ENCODE data around the gene PCNP.

The PCNP gene

GRCh38 chr3:101633186-101633585 lies 59.2 kb downstream of the PCNP start:
- DNase-seq (ENCODE audit: low read depth), result no peak
- TF ChIP-seq, protein P1, sequence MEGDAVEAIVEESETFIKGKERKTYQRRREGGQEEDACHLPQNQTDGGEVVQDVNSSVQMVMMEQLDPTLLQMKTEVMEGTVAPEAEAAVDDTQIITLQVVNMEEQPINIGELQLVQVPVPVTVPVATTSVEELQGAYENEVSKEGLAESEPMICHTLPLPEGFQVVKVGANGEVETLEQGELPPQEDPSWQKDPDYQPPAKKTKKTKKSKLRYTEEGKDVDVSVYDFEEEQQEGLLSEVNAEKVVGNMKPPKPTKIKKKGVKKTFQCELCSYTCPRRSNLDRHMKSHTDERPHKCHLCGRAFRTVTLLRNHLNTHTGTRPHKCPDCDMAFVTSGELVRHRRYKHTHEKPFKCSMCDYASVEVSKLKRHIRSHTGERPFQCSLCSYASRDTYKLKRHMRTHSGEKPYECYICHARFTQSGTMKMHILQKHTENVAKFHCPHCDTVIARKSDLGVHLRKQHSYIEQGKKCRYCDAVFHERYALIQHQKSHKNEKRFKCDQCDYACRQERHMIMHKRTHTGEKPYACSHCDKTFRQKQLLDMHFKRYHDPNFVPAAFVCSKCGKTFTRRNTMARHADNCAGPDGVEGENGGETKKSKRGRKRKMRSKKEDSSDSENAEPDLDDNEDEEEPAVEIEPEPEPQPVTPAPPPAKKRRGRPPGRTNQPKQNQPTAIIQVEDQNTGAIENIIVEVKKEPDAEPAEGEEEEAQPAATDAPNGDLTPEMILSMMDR (conservative IDR thresholded peaks at IDR 0.05; ENCODE audit: low read depth, low read length), result no peak
- H3K4me3 ChIP-seq (ENCODE audit: low read depth, low read length), result no peak overlapping the region

GRCh38 chr3:101634591-101635196 lies 60.7 kb downstream of the PCNP start:
- TF ChIP-seq, protein P1 (conservative IDR thresholded peaks at IDR 0.05; ENCODE audit: low read depth, low read length), result no peak
- DNase-seq (ENCODE audit: low read depth), result no peak
- H3K4me3 ChIP-seq (ENCODE audit: low read depth, low read length), result no peak overlapping the region

- TF ChIP-seq, protein P1 (conservative IDR thresholded peaks at IDR 0.05; ENCODE audit: low read depth, low read length), result no peak
- no peak for DNase-seq (ENCODE audit: low read depth)
- no peak overlapping the region for H3K4me3 ChIP-seq (ENCODE audit: low read depth, low read length)
Observed at GRCh38 chr3:101635345-101635744, 61.4 kb downstream of the PCNP start.

DNA sequence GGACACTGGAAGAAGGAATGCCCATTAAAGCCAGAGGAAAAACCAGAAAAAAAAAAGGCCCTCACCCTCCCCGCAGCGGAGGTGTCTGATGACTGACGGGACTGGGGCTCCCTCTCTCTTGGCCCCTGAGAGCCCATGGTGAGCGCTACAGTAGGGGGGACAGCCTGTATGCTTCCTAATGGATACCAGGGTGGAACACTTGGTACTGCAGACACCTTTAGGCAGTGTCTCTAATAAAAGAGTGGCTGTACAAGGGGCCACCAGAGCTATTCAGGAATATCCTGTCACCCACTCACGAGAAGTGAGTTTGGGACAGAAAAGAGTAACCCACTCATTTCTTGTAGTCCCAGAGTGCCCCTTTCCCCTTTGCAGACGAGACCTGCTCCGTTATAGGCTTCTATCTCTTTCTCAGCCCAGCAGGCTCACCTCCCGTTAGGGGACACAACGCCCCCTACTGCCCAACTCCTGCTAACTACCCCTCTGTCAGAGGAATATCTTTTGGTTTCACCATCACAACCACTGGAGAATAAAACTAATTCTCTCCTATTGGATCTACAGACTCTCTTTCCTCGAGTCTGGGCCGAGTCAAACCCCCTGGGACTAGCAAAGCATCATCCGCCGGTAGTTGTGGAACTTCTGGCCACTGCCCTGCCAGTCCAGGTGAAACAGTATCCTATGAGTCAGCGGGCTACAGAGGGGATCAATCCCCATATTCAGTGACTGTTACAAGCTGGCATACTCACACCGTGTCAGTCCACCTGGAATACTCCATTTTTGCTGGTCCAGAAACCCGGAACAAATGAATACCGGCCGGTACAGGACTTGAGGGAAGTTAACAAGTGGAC lies 62.2 kb downstream of the PCNP start:
- peak; percentile 61 for DNase-seq (ENCODE audit: low read depth)
- H3K4me3 ChIP-seq (ENCODE audit: low read depth, low read length), result no peak overlapping the region
- TF ChIP-seq, protein P1 (conservative IDR thresholded peaks at IDR 0.05; ENCODE audit: low read depth, low read length), result peak; percentile 75

DNA sequence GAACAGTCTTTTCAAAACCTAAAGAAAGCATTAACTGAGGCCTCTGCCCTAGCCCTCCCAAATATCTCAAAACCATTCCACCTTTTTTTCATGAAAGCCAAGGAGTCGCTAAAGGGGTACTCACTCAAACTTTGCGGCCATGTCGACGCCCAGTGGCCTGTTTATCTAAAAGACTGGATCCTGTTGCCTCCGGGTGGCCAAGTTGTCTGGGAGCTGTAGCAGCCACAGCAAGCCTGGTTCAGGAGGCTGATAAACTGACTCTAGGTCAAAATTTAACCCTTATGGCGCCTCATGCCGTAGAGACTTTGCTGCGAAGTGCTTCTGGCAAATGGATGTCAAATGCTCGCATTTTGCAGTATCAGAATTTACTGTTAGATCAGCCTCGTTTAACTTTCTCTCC lies 63.5 kb downstream of the PCNP start:
- H3K4me3 ChIP-seq (ENCODE audit: low read depth, low read length), result no peak overlapping the region

DNA sequence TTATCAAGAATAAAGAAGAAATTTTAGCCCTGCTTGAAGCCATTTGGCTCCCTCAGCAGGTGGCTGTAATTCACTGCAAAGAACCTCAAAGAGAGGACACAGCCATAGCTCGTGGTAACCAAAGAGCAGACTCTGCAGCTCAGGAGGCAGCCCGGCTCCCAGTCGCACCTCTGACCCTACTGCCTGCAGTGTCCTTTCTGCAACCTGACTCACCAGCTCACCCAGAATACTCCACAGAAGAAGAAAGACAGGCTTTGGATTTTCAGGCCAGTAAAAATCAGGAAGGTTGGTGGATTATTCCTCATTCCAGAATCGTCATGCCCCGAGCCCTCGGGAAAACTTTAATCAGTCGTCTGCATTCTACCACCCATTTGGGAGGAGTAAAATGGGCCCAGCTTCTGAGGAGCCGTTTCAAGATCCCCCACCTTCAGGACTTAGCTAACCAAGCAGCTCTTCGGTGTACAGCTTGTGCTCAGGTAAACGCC lies 64.3 kb downstream of the PCNP start:
- peak; percentile 52 for DNase-seq (ENCODE audit: low read depth)
- H3K4me3 ChIP-seq (ENCODE audit: low read depth, low read length), result no peak overlapping the region
- TF ChIP-seq, protein P1 (conservative IDR thresholded peaks at IDR 0.05; ENCODE audit: low read depth, low read length), result peak; percentile 50

More for the DNA sequence above, 63.5 kb downstream of the PCNP start:
- no peak for DNase-seq (ENCODE audit: low read depth)
- TF ChIP-seq, protein P1 (conservative IDR thresholded peaks at IDR 0.05; ENCODE audit: low read depth, low read length), result no peak

Data from choroid plexus epithelial cell (primary cell).